NCI-H748 (cell line): ENCODE results near the gene RNASE11.

Experiments
- DNase-seq: peaks from one replicate; lab custom pipeline; 2025; ENCODE audit not compliant: unreplicated experiment; lab: John Stamatoyannopoulos, UW

Gene RNASE11

DNA sequence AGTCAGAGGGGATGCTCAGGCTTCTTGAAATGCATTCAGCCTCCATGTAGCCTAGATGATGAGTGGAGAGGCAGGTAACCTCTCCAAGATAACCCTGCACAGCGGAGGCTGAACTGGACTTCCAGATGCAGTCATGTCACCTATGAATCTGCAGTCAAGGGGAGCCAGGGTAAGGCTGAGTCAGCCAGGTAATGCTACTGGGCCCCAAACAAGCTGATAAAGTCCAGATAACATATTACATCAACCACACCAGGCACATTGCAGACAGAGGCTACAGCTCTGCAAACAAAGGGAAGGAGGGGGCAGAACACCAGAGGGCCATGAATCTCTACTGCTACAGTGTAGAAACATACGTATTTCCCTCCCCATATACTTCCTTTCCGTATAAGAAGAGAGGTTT lies 40.9 kb downstream of the RNASE11 start:
- no peak for DNase-seq

GRCh38 chr14:20539906-20540305 lies 47.9 kb downstream of the RNASE11 start:
- DNase-seq: no peak
